ENCODE data around the gene PIK3R2. TPM values are rescaled to one million over a fixed set of nuclear protein-coding genes. Genes with fewer than 3 reads are reported as not detected.

Gene PIK3R2
- total and polyA plus RNA-seq, 2 experiments from 2014 or later, result 1.5 to 29.2 TPM

- Histone ChIP-seq H3K27ac (no peak overlapping the region), H3K27me3 (replicated peaks; ENCODE audit: insufficient read depth) (no peaks in the 10 kb centered on the region), H3K9ac (no peak overlapping the region), H3K9me3 (ENCODE audit: low read depth) (no peaks in the 10 kb centered on the region), H4K20me1 (ENCODE audit: insufficient read depth) (no peaks in the 10 kb centered on the region), H3K4me3 (no peak overlapping the region), H3K9me2 (ENCODE audit: insufficient read depth) (no peaks in the 10 kb centered on the region), H3F3A (ENCODE audit: insufficient read depth) (peaks cover 11% of the 10 kb centered on the region), H3K36me3 (ENCODE audit: low read depth) (no peaks in the 10 kb centered on the region), H3K79me2 (ENCODE audit: insufficient read depth) (no peaks in the 10 kb centered on the region), H2AFZ (no peak overlapping the region), H3K4me2 (ENCODE audit: unreplicated experiment) (no peak overlapping the region), H3K4me1 (ENCODE audit: insufficient read depth) (peaks cover 5% of the 10 kb centered on the region)
- 55 to 63% methylated on average over 3 of the region's 3 CpGs for WGBS, 2 experiments (ENCODE audit: low coverage in 1 of 2, low lambda C conversion rate in 2 of 2, missing lambda C conversion rate in 2 of 2)
- TF ChIP-seq EZH2 (IDR thresholded peaks at IDR 0.05; ENCODE audit: insufficient read depth, poor library complexity, severe bottlenecking), result no peak
- TF ChIP-seq EZH2phosphoT487 (IDR thresholded peaks at IDR 0.05; ENCODE audit: insufficient read depth, low read depth), result no peak
- in situ Hi-C loops (cut with MboI), result no loop called here
- DNase-seq, result no peak
Measured at GRCh38 chr19:18218600-18218999, 65.6 kb downstream of the PIK3R2 start.

Small RNA genes within 50 kb of the gene (small RNA-seq; reads per million reads assigned to genes)
- gene IFI30 (ENCODE audit: low read depth, low replicate concordance), result not detected

Other genes with a start within 250 kb of the PIK3R2 start
- 14.4 and 29.6 TPM in 2 replicates for gene CCDC124, start 220.1 kb upstream of the PIK3R2 start, total RNA-seq (2014; rRNA removed; shearing (Covaris generic))
- 125 and 130 TPM in 2 replicates for gene CCDC124, start 220.1 kb upstream of the PIK3R2 start, polyA plus RNA-seq (2016; fragmentation: Nextera tagmentation; extraction: Ambion mirVana)
- not detected in 2 replicates for gene KCNN1, start 186.1 kb upstream of the PIK3R2 start, total RNA-seq (2014; rRNA removed; shearing (Covaris generic))
- gene KCNN1, start 186.1 kb upstream of the PIK3R2 start, polyA plus RNA-seq (2016; fragmentation: Nextera tagmentation; extraction: Ambion mirVana), result not detected in 2 replicates
- 15.9 and 19.7 TPM in 2 replicates for gene ARRDC2, start 145.0 kb upstream of the PIK3R2 start, total RNA-seq (2014; rRNA removed; shearing (Covaris generic))
- 5.4 and 5.7 TPM in 2 replicates for gene ARRDC2, start 145.0 kb upstream of the PIK3R2 start, polyA plus RNA-seq (2016; fragmentation: Nextera tagmentation; extraction: Ambion mirVana)
- not detected in 2 replicates for gene IL12RB1, start 66.2 kb upstream of the PIK3R2 start, total RNA-seq (2014; rRNA removed; shearing (Covaris generic))
- gene IL12RB1, start 66.2 kb upstream of the PIK3R2 start, polyA plus RNA-seq (2016; fragmentation: Nextera tagmentation; extraction: Ambion mirVana), result not detected in 2 replicates
- 3.2 and 3.8 TPM in 2 replicates for gene MAST3, start 55.4 kb upstream of the PIK3R2 start, total RNA-seq (2014; rRNA removed; shearing (Covaris generic))
- gene MAST3, start 55.4 kb upstream of the PIK3R2 start, polyA plus RNA-seq (2016; fragmentation: Nextera tagmentation; extraction: Ambion mirVana), result 5.6 and 6.1 TPM in 2 replicates
- gene IFI30, start 20.6 kb downstream of the PIK3R2 start, total RNA-seq (2014; rRNA removed; shearing (Covaris generic)), result 0.86 and 15.9 TPM in 2 replicates
- 10.3 and 14.3 TPM in 2 replicates for gene IFI30, start 20.6 kb downstream of the PIK3R2 start, polyA plus RNA-seq (2016; fragmentation: Nextera tagmentation; extraction: Ambion mirVana)
- gene MPV17L2, start 40.1 kb downstream of the PIK3R2 start, total RNA-seq (2014; rRNA removed; shearing (Covaris generic)), result 43.2 and 69.4 TPM in 2 replicates
- gene MPV17L2, start 40.1 kb downstream of the PIK3R2 start, polyA plus RNA-seq (2016; fragmentation: Nextera tagmentation; extraction: Ambion mirVana), result 21.0 and 22.4 TPM in 2 replicates
- gene RAB3A, start 50.9 kb downstream of the PIK3R2 start, total RNA-seq (2014; rRNA removed; shearing (Covaris generic)), result 1.4 and 1.8 TPM in 2 replicates
- 1.9 and 2.0 TPM in 2 replicates for gene RAB3A, start 50.9 kb downstream of the PIK3R2 start, polyA plus RNA-seq (2016; fragmentation: Nextera tagmentation; extraction: Ambion mirVana)
- under 0.01 and 0.22 TPM in 2 replicates for gene PDE4C, start 73.3 kb downstream of the PIK3R2 start, total RNA-seq (2014; rRNA removed; shearing (Covaris generic))
- gene PDE4C, start 73.3 kb downstream of the PIK3R2 start, polyA plus RNA-seq (2016; fragmentation: Nextera tagmentation; extraction: Ambion mirVana), result 0.40 and 1.0 TPM in 2 replicates
- gene IQCN, start 121.3 kb downstream of the PIK3R2 start, total RNA-seq (2014; rRNA removed; shearing (Covaris generic)), result 0.11 and 0.25 TPM in 2 replicates
- 0.16 and 0.33 TPM in 2 replicates for gene IQCN, start 121.3 kb downstream of the PIK3R2 start, polyA plus RNA-seq (2016; fragmentation: Nextera tagmentation; extraction: Ambion mirVana)
- 123 and 172 TPM in 2 replicates for gene JUND, start 128.5 kb downstream of the PIK3R2 start, total RNA-seq (2014; rRNA removed; shearing (Covaris generic))
- gene JUND, start 128.5 kb downstream of the PIK3R2 start, polyA plus RNA-seq (2016; fragmentation: Nextera tagmentation; extraction: Ambion mirVana), result 15.3 and 17.9 TPM in 2 replicates
- gene LSM4, start 169.9 kb downstream of the PIK3R2 start, total RNA-seq (2014; rRNA removed; shearing (Covaris generic)), result 167 and 203 TPM in 2 replicates
- 200 and 208 TPM in 2 replicates for gene LSM4, start 169.9 kb downstream of the PIK3R2 start, polyA plus RNA-seq (2016; fragmentation: Nextera tagmentation; extraction: Ambion mirVana)
- 12.0 and 20.5 TPM in 2 replicates for gene PGPEP1, start 187.4 kb downstream of the PIK3R2 start, total RNA-seq (2014; rRNA removed; shearing (Covaris generic))
- gene PGPEP1, start 187.4 kb downstream of the PIK3R2 start, polyA plus RNA-seq (2016; fragmentation: Nextera tagmentation; extraction: Ambion mirVana), result 9.4 and 14.5 TPM in 2 replicates
- 27.7 and 33.3 TPM in 2 replicates for gene GDF15, start 233.0 kb downstream of the PIK3R2 start, total RNA-seq (2014; rRNA removed; shearing (Covaris generic))
- 32.7 and 36.0 TPM in 2 replicates for gene GDF15, start 233.0 kb downstream of the PIK3R2 start, polyA plus RNA-seq (2016; fragmentation: Nextera tagmentation; extraction: Ambion mirVana)
- not detected in 2 replicates for gene LRRC25, start 244.5 kb downstream of the PIK3R2 start, total RNA-seq (2014; rRNA removed; shearing (Covaris generic))
- not detected in 2 replicates for gene LRRC25, start 244.5 kb downstream of the PIK3R2 start, polyA plus RNA-seq (2016; fragmentation: Nextera tagmentation; extraction: Ambion mirVana)